Activated CD4-positive, alpha-beta T cell treated with anti-CD3 and anti-CD28 coated beads, Interleukin-2, amount 50 U/mL, for 16 hours (primary cell): ENCODE measurements around the gene AMT.

Experiments
- DNase-seq: peaks from one replicate; pipeline ENCODE4 v3.0.0-alpha.2; 2020

AMT gene

DNA sequence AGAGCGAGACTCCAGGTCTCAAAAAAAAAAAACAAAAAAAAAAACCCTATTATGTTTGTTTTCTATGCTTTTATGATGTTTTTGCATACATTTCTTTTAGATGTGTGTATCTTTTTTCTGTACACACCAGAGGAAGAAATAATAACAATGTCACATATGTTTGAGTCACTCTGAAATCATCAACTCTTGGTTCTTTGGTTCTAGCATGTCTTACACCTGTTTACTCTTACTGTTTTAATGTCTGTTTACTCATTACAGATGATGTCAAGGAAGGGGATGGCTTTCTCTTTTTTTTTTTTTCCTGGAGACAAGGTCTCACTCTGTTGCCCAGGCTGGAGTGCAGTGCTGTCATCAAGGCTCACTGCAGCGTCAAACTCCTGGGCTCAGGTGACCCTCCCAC is 34.6 kb downstream of the AMT start:
- DNase-seq = no peak

GRCh38 chr3:49386056-49386756 is 36.1 kb downstream of the AMT start:
- DNase-seq = no peak

DNA sequence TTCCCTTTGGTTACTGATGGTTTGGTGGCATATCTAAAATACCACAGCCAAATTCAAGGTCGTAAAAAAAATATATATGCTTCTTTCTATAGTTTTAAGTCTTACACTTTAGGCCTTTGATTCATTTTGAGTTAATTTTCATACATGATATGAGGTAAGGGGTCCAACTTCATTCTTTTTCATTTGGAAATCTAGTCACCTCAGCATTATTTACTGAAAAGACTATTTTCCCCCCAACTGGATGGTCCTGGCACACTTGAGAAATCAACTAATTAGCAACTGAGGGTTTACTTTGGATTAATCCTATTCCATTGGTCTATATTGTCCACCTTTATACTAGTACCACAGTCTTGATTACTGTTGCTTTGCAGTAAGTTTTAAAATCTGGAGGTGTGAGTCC is 36.7 kb downstream of the AMT start:
- DNase-seq = no peak

- DNase-seq = no peak
Measured at GRCh38 chr3:49383387-49383786, 38.9 kb downstream of the AMT start.

- no peak for DNase-seq
Measured at GRCh38 chr3:49378249-49378895, 43.9 kb downstream of the AMT start.

DNA sequence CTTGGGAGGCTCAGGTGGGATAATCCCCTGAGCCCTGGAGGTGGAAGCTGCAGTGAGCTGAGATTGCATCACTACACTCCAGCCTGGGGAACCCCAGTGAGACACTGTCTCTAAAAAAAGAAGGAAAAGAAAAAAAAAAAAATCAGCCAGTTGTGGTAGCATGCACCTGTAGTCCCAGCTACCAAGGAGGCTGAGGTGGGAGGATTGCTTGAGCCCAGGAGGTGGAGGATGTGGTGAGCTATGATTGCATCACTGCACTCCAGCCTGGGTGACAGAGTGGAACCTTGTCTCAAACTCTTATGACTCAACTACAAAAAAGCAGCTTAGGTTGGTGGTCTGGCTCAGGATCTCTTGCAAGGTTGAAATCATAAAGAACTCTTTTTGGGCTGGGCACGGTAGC is 44.8 kb downstream of the AMT start:
- DNase-seq = peak; percentile 71

DNA sequence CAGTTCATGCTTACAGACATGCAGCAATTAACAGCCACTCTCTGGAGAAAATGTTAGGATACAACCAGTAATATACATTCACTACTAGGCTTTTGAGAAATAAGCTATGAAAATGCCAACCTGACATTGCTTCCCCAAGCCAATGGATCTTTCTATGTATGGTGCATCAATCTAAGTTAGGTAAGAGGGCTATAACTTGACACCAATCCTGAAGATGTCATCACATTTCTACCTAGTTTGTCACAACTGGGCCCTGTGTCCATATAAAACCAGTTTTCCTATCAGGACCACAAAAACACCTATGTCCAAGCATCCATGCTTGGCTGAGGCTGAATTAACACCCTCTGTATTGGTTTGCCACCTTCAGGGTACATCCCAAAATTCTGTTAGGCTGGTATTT is 50.3 kb downstream of the AMT start:
- DNase-seq = no peak

GRCh38 chr3:49370585-49371290 is 51.5 kb downstream of the AMT start:
- DNase-seq = no peak
